Neuron (in vitro differentiated cells): ENCODE data around the gene SH3PXD2A.

Experiments
- H2AFZ ChIP-seq: one replicate; pipeline ENCODE4 v1.6.1; 2013; ENCODE audit warnings: low read depth, mild to moderate bottlenecking, inconsistent platforms, low read length, moderate library complexity
- H3K27me3 ChIP-seq: one replicate; pipeline ENCODE4 v1.6.1; 2013; ENCODE audit warnings: low read length; ENCODE audit not compliant: insufficient read depth
- H3K36me3 ChIP-seq: one replicate; pipeline ENCODE4 v1.6.1; 2013; ENCODE audit warnings: low read length; ENCODE audit not compliant: insufficient read depth
- H3K4me1 ChIP-seq: one replicate; pipeline ENCODE4 v1.6.1; 2013; ENCODE audit warnings: low read length; ENCODE audit not compliant: insufficient read depth
- H3K4me3 ChIP-seq: 2 replicates; pipeline ENCODE4 v1.5.1; 2013; ENCODE audit warnings: mild to moderate bottlenecking, low read length, moderate library complexity
- H3K9me3 ChIP-seq: one replicate; pipeline ENCODE4 v1.6.1; 2013; ENCODE audit warnings: low read length

SH3PXD2A gene

GRCh38 chr10:103620352-103620740, 235.0 kb downstream of the SH3PXD2A start:
- no peaks in the 10 kb centered on the region for H3K9me3 ChIP-seq
- H3K36me3 ChIP-seq = no peaks in the 10 kb centered on the region
- no peak overlapping the region for H2AFZ ChIP-seq
- H3K27me3 ChIP-seq = no peaks in the 10 kb centered on the region
- no peak overlapping the region for H3K4me3 ChIP-seq
- H3K4me1 ChIP-seq = no peaks in the 10 kb centered on the region

DNA sequence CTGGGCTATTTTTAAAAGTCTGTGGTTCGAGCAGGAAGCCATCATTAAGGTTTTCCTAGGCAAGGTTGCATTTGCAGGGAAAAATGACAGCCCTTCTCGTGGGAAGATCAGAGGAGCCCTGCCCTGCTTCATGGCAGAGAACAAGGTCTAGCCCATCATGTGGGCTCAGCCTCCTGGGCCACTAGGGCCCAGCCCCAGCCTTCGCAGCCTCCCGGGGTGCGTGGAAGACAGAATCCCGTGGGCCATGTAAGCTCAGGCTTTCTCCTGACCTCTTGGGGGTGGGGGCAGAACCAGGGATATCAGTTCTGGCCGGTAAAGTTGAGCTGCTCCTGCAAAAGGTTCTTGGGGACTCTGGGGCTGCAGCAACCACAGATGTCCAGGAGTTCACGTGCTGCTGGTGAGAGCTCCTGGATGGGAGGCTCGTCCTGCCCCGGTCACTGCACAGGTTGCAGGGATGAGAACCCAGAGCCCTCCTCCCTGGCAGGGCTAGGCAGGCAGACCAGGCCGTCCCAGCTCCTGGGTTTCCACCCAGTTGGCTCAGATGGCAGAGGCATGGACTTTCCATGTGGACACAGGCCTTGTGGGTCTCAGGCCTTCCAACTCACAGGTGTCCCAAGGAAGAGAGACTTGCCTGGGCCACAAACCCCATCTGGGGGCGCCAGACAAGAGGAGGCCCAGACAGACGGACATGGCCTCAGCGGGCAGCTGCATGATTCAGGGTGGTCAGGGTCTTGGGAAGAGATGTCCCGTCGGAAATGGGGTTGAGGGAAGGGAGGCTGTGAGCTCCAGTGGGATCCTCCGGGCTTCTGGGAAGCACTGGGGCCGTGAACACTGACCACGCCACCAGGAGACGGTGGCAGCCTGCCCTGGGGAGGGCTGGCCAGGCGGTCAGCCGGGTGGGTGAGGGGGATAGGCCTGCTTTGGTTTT, 235.7 kb downstream of the SH3PXD2A start:
- Histone ChIP-seq H3K4me3 (no peak overlapping the region), H3K27me3 (no peaks in the 10 kb centered on the region), H3K9me3 (no peaks in the 10 kb centered on the region), H2AFZ (no peak overlapping the region), H3K36me3 (no peaks in the 10 kb centered on the region), H3K4me1 (no peaks in the 10 kb centered on the region)

DNA sequence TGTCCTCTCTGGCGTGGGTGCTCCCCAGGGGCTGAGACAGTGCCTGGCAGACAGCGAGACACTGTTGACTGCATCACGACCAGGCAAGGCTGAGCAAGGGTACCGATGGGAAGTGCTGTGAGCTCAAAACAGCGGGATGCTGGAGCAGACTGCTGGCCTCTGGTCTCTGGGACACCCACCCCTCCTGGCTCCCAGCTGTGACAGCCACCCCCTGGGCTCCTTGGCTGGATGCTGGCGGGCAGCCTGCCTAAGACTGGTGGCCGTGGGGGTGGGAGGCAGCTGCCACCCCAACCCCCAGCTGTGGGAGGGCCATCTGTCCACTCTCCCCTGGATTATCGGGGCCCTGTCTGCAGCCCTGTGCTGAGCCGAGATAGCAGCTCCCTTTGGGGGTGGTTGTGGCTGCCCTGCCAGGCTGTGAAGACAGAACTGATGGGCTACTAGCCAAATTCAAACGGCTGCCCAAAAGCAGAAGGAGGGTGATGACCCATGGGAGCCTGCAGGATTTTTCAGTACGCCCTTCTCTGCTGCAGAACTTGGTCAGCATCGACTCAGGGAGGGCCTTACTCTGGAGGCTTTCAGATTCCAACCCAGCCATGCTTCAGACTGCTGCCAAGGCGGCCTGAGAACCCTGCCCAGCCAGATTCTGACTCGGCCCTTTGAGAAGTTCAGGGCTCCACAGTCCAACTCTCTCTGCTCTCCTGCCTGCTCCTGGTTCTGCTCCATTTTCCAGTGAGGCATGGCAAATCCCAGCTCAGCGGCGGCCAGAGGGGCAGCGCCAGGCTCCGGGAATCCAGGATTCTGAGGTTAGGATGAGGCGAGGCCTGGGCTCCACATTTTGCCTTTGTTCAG, 236.6 kb downstream of the SH3PXD2A start:
- Histone ChIP-seq H3K4me3 (no peak overlapping the region), H2AFZ (no peak overlapping the region), H3K27me3 (no peaks in the 10 kb centered on the region), H3K4me1 (no peaks in the 10 kb centered on the region), H3K36me3 (no peaks in the 10 kb centered on the region), H3K9me3 (no peaks in the 10 kb centered on the region)

- Histone ChIP-seq H3K36me3 (no peaks in the 10 kb centered on the region), H3K4me1 (no peaks in the 10 kb centered on the region), H2AFZ (no peak overlapping the region), H3K9me3 (no peaks in the 10 kb centered on the region), H3K27me3 (no peaks in the 10 kb centered on the region), H3K4me3 (no peak overlapping the region)
Observed at GRCh38 chr10:103617602-103618385, 237.6 kb downstream of the SH3PXD2A start.

DNA sequence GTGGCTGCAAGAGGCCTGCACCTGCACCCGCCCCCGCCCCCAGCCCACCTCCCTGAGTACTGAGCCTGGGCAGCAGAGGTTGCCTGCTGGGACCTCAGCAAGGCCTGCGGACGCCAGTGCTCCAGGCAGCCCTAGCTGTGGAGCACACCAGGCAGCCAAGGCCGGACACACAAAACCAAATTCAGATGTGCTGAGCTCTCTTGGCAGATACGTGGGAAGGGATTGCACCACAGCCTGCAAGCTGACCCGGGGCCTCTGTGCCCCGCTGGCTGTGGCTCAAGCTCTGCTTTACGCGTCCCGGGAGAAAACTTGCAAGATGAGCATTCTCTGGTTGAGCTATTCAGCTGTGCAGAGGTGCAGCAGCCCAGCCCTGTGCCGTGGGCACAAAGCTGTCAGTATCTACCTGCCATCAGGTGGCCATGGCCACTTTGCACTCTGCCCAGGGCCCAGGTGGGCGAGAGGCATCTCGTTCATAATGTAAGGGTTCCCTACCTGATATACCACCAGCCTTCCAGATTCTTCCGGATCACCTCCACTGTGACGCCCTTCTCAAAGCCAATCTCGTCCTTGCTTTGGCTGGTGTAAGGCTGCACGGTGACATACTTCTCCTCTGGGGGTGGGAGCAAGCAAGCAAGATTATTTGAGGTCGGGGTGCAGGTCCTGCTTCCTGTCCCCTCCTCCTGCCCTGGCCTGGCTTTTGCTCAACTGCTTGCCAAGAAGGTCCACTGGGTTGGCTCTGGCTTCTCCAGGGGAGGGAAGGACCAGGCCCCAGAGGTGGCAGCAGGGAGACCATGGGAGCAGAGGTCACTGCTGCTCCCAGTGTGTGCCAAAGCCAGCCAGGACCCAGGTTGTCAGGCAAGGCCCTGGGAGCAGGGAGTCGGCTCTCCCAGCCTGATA, 238.4 kb downstream of the SH3PXD2A start:
- Histone ChIP-seq H3K4me1 (no peaks in the 10 kb centered on the region), H3K36me3 (no peaks in the 10 kb centered on the region), H3K4me3 (no peak overlapping the region), H3K27me3 (no peaks in the 10 kb centered on the region), H3K9me3 (no peaks in the 10 kb centered on the region), H2AFZ (no peak overlapping the region)

GRCh38 chr10:103614306-103615158, 240.8 kb downstream of the SH3PXD2A start:
- no peaks in the 10 kb centered on the region for H3K36me3 ChIP-seq
- no peaks in the 10 kb centered on the region for H3K9me3 ChIP-seq
- H3K27me3 ChIP-seq = no peaks in the 10 kb centered on the region
- no peaks in the 10 kb centered on the region for H3K4me1 ChIP-seq
- no peak overlapping the region for H2AFZ ChIP-seq
- no peak overlapping the region for H3K4me3 ChIP-seq

DNA sequence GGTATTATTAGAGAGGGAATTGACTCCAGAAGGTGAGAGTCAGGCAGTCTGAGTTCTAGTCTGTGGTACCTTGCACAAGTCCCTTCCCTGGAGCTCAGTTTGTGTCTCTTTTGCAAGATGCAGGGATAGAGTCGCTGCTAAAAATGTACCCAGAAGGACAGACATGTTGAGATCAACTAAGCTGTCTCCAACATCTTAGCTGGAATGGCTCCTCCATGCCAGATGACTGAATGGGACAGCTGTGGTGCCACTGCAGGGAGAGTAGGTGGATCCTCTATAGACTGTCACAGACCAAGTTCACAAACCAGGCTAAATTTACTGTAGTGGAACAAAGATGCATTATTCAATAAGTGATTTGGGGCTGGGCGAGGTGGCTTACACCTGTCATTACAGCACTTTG, 241.8 kb downstream of the SH3PXD2A start:
- Histone ChIP-seq H2AFZ (no peak overlapping the region), H3K9me3 (no peaks in the 10 kb centered on the region), H3K27me3 (no peaks in the 10 kb centered on the region), H3K4me3 (no peak overlapping the region), H3K36me3 (no peaks in the 10 kb centered on the region), H3K4me1 (no peaks in the 10 kb centered on the region)

- no peak overlapping the region for H2AFZ ChIP-seq
- no peaks in the 10 kb centered on the region for H3K9me3 ChIP-seq
- no peak overlapping the region for H3K4me3 ChIP-seq
- no peaks in the 10 kb centered on the region for H3K4me1 ChIP-seq
- no peaks in the 10 kb centered on the region for H3K27me3 ChIP-seq
- H3K36me3 ChIP-seq = no peaks in the 10 kb centered on the region
Observed at GRCh38 chr10:103612462-103613365, 242.7 kb downstream of the SH3PXD2A start.

- Histone ChIP-seq H3K27me3 (no peaks in the 10 kb centered on the region), H3K4me3 (no peak overlapping the region), H2AFZ (no peak overlapping the region), H3K36me3 (no peaks in the 10 kb centered on the region), H3K9me3 (peaks cover 1% of the 10 kb centered on the region), H3K4me1 (no peaks in the 10 kb centered on the region)
Observed at GRCh38 chr10:103610921-103611511, 244.4 kb downstream of the SH3PXD2A start.

GRCh38 chr10:103610083-103610472, 245.3 kb downstream of the SH3PXD2A start:
- no peaks in the 10 kb centered on the region for H3K4me1 ChIP-seq
- H3K27me3 ChIP-seq = no peaks in the 10 kb centered on the region
- no peak overlapping the region for H3K4me3 ChIP-seq
- H3K9me3 ChIP-seq = peaks cover 8% of the 10 kb centered on the region
- H2AFZ ChIP-seq = no peak overlapping the region
- H3K36me3 ChIP-seq = no peaks in the 10 kb centered on the region
